Stomach (tissue), 9 donors: ENCODE results near the gene FA2H. TPM values are rescaled to one million over a fixed set of nuclear protein-coding genes. Genes with fewer than 3 reads are reported as not detected.

ENCODE experiments used
- DNase-seq, 2 donors: peaks; one replicate each; pipeline versions ENCODE4 v3.0.0 to v3.0.0-alpha.2; 2013 to 2019
- H3K27ac ChIP-seq, 5 donors: fragments of 200-600 bp in 4 of 5; sonication (generic) in 4 of 5; one replicate each; pipeline ENCODE4 v1.5.1; 2013 to 2019; ENCODE audit warnings: mild to moderate bottlenecking in 1 of 5, moderate library complexity in 1 of 5
- H3K27me3 ChIP-seq, 3 donors: fragments of 200-600 bp; sonication (generic); one replicate each; pipeline ENCODE4 v1.5.1; 2017 to 2019; ENCODE audit warnings: mixed run types in 1 of 3
- H3K36me3 ChIP-seq, 4 donors: fragments of 200-600 bp; sonication (generic); 1 replicate in 3 of 4; 2 replicates in 1 of 4; pipeline ENCODE4 v1.5.1; 2016 to 2019
- H3K4me1 ChIP-seq, 4 donors: fragments of 200-600 bp; sonication (generic); one replicate each; pipeline ENCODE4 v1.5.1; 2016 to 2019
- H3K4me3 ChIP-seq, 4 donors: fragments of 200-600 bp; sonication (generic) in 3 of 4; one replicate each; pipeline ENCODE4 v1.5.1; 2016 to 2019; ENCODE audit warnings: mild to moderate bottlenecking in 1 of 4
- H3K9me3 ChIP-seq, 4 donors: fragments of 200-600 bp; sonication (generic); one replicate each; pipeline ENCODE4 v1.5.1; 2016 to 2019
- EP300 ChIP-seq: sonication (generic); formaldehyde crosslinking; IDR thresholded peaks from one replicate; pipeline ENCODE4 v1.6.1; 2017; ENCODE audit warnings: antibody characterized with exemption
- POLR2A ChIP-seq, 4 donors: fragments of 450-650 bp; IDR thresholded peaks; one replicate each; pipeline ENCODE4 v1.6.1; 2016; ENCODE audit warnings: antibody characterized with exemption in 4 of 4, control low read depth in 2 of 4, mild to moderate bottlenecking in 1 of 4, moderate library complexity in 1 of 4
- POLR2AphosphoS5 ChIP-seq, 3 donors: sonication (generic); formaldehyde crosslinking; IDR thresholded peaks; one replicate each; pipeline ENCODE4 v1.6.1; 2016; ENCODE audit warnings: antibody characterized with exemption in 3 of 3
- WGBS, 5 donors: extraction: QIAGEN DNeasy Blood & Tissue Kit in 3 of 5; methylation state at CpG; one replicate each; pipeline versions ENCODE4 v1.1.5 to v1.1.7; 2013 to 2018; 5-methylcytosine and 5-hydroxymethylcytosine counted together
- intact Hi-C: fragments of 100-400 bp; cut with DNase I; formaldehyde crosslinking; loops from one replicate; pipeline ENCODE4 v1.15.1; 2023; ENCODE audit warnings: low total_unique reads
- polyA plus RNA-seq, 3 donors: library from polyadenylated mRNA; stranded (reverse); fragments of 200-250 nt; gene quantifications; one replicate each; pipeline ENCODE4 v1.2.3, GENCODE V29; 2013
- total RNA-seq, 5 donors: library from RNA; depleted of rRNA; stranded (reverse); fragments of >200 nt; gene quantifications; one replicate each; pipeline versions ENCODE4 v1.1.0 to v1.2.3, GENCODE V29; 2014 to 2016
- TF ChIP-seq, protein P1 (sequence below), 7 experiments: fragments of 450-650 bp in 4 of 7; fragments of 200-600 bp in 3 of 7; sonication (generic) in 3 of 7; IDR thresholded peaks; one replicate each; pipeline ENCODE4 v1.5.1; 2016 to 2019; ENCODE audit warnings: antibody characterized with exemption in 7 of 7, control low read depth in 2 of 7, mild to moderate bottlenecking in 1 of 7
- donor health status: healthy with polysubstance abuse.
- donor health status: Bipolar disorder and iron deficiency.
- donor health status: healthy.

The FA2H gene
- total and polyA plus RNA-seq, 8 donors: 1.8 to 64.2 (median 15.7) TPM

DNA sequence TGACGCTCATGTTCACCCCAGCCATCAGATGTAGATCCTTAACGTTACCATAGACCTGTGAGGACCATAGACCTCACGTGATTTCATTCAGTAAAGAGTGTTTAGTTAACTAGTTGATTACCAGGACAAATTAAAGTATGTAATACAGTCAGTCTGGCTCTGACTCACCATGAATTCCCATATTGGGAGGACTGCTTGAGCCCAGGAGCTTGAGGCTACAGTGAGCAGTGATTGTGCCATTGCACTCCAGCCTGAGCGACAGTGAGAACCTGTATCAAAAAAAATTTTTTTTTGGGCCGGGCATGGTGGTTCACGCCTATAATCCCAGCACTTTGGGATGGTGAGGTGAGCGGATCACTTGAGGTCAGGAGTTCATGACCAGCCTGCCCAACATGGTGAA is 13.5 kb upstream of the FA2H start:
- intact Hi-C loops: no loop called here
- WGBS, 5 donors: 65 to 71% (median 68%) methylated on average over 7 of the region's 7 CpGs
- Histone ChIP-seq H3K27me3 (no peaks in the 10 kb centered on the region), H3K27ac (no peak overlapping the region), H3K4me3 (no peak overlapping the region), H3K36me3 (no peaks in the 10 kb centered on the region), H3K9me3 (peaks cover 0 to 5% (median 0%) of the 10 kb centered on the region in 4 donors), H3K4me1 (no peaks in the 10 kb centered on the region)
- no peak for DNase-seq
- TF ChIP-seq, protein P1, sequence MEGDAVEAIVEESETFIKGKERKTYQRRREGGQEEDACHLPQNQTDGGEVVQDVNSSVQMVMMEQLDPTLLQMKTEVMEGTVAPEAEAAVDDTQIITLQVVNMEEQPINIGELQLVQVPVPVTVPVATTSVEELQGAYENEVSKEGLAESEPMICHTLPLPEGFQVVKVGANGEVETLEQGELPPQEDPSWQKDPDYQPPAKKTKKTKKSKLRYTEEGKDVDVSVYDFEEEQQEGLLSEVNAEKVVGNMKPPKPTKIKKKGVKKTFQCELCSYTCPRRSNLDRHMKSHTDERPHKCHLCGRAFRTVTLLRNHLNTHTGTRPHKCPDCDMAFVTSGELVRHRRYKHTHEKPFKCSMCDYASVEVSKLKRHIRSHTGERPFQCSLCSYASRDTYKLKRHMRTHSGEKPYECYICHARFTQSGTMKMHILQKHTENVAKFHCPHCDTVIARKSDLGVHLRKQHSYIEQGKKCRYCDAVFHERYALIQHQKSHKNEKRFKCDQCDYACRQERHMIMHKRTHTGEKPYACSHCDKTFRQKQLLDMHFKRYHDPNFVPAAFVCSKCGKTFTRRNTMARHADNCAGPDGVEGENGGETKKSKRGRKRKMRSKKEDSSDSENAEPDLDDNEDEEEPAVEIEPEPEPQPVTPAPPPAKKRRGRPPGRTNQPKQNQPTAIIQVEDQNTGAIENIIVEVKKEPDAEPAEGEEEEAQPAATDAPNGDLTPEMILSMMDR (IDR thresholded peaks at IDR 0.05): no peak
- TF ChIP-seq POLR2AphosphoS5 (IDR thresholded peaks at IDR 0.05) (no peak), EP300 (no peak), POLR2A (IDR thresholded peaks at IDR 0.05) (no peak)

DNA sequence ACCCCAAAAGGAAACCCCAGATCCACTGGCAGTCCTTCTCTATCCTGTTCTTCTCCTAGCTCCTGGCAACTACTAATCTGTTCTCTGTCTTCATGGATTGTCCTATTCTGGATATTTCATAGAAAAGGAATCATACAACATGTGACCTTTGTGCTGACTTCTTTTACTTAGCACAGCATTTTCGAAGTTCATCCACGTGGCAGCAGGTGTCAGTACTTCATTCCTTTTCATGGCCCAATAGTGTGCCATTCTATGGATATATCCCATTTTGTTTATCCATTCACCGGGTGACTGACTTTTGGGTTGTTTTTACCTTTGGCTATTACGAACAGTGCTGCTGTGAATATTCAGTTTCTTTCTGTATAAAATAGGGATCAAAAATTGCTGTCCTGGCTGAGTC is 10.4 kb upstream of the FA2H start:
- WGBS, 5 donors: 72 to 83% (median 76%) methylated on average over 4 of the region's 4 CpGs
- H3K9me3 ChIP-seq: no peaks in the 10 kb centered on the region
- no peak overlapping the region for H3K27ac ChIP-seq
- intact Hi-C loops: no loop called here
- TF ChIP-seq EP300: no peak
- no peak for DNase-seq
- no peaks in the 10 kb centered on the region for H3K36me3 ChIP-seq
- no peak overlapping the region for H3K4me3 ChIP-seq
- no peaks in the 10 kb centered on the region for H3K27me3 ChIP-seq
- H3K4me1 ChIP-seq: no peaks in the 10 kb centered on the region

DNA sequence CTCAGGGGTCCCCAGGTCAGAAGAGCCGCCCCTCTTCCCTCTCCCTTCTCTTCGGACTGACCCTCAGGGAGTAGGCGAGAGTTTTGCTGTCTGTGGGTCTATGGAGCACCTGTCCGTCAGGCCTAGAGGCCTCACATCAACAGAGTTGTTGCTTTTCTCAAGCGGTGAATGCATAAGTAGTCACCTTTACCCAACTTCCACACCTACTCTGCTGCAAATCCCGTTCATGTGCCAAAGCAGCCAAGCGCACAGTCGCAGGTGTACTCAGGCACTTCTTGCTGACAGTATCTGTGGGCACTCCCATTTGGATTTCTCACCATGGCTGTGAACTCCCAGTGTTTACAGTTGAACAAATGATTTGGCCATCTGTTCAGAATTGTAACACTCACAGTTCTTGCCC is 4.0 kb upstream of the FA2H start:
- Histone ChIP-seq H3K4me1 (peaks cover 11 to 29% (median 17%) of the 10 kb centered on the region in 4 donors), H3K36me3 (no peaks in the 10 kb centered on the region), H3K9me3 (no peaks in the 10 kb centered on the region), H3K27ac (peak overlapping the region; percentile 43 to 75 (median 68)), H3K27me3 (peaks cover 4 to 26% (median 15%) of the 10 kb centered on the region in 3 donors), H3K4me3 (no peak overlapping the region)
- intact Hi-C loops: no loop called here
- WGBS, 5 donors: 46 to 78% (median 63%) methylated on average over 4 to 8 of the region's 8 CpGs
- DNase-seq: peak; percentile 57 to 88
- peak in 1 of 3 donors; percentile 78 for TF ChIP-seq POLR2AphosphoS5 (IDR thresholded peaks at IDR 0.05)
- no peak for TF ChIP-seq EP300
- no peak for TF ChIP-seq POLR2A (IDR thresholded peaks at IDR 0.05)

DNA sequence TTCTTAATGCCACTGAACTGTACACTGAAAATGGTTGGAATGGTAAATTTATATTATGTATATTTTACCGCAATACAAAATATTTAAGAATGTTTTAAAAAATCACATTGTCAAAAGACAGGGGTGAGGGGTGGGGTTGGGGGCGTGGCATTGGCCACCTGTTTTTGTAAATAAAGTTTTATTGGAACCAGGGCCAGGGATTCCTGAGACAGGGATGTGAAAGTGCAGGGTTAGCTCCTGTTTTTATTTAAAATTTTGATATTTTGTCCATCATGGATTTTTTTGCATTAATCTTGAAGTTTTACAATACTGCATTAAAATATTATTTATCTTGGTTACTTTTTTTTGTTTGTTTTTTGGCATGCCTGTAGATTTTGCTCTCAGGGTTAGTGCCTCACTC is 2.3 kb upstream of the FA2H start:
- 86 to 97% (median 92%) methylated on average over 2 of the region's 2 CpGs for WGBS, 5 donors

DNA sequence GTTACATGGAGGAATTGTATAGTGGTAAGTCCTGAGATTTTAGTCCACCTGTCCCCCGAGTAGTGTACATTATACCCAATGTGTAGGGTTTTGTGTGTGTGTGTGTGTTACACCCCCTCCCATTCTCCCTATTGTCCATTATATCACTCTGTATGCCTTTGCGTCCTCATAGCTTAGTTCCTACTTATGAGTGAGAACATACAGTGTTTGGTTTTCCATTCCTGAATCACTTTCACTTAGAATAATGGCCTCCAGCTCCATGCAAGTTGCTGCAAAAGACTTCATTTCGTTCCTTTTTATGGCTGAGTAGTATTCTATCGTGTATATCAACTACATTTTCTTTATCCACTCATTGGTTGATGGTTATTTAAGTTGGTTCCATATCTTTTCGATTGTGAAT is 635 bp upstream of the FA2H start:
- Histone ChIP-seq H3K36me3 (no peaks in the 10 kb centered on the region), H3K27ac (peak overlapping the region; percentile 84 to 92 (median 90)), H3K4me3 (peak overlapping the region; percentile 53 to 68 (median 58)), H3K27me3 (peaks cover 4 to 49% (median 15%) of the 10 kb centered on the region in 3 donors), H3K9me3 (no peaks in the 10 kb centered on the region), H3K4me1 (peaks cover 11 to 36% (median 22%) of the 10 kb centered on the region in 4 donors)
- DNase-seq: no peak
- 51 to 63% (median 54%) methylated on average over 5 of the region's 5 CpGs for WGBS, 5 donors
- TF ChIP-seq, protein P1 (IDR thresholded peaks at IDR 0.05): no peak
- TF ChIP-seq EP300 (no peak), POLR2A (IDR thresholded peaks at IDR 0.05) (no peak), POLR2AphosphoS5 (IDR thresholded peaks at IDR 0.05) (no peak)
- intact Hi-C loops: no loop called here

More for the DNA sequence above, 2.3 kb upstream of the FA2H start:
- H3K27me3 ChIP-seq: peaks cover 4 to 43% (median 15%) of the 10 kb centered on the region in 3 donors
- no peak overlapping the region for H3K4me3 ChIP-seq
- TF ChIP-seq POLR2AphosphoS5 (IDR thresholded peaks at IDR 0.05) (no peak), EP300 (no peak), POLR2A (IDR thresholded peaks at IDR 0.05) (no peak)
- TF ChIP-seq, protein P1 (IDR thresholded peaks at IDR 0.05): no peak
- DNase-seq: no peak
- intact Hi-C loops: no loop called here
- no peaks in the 10 kb centered on the region for H3K9me3 ChIP-seq
- no peaks in the 10 kb centered on the region for H3K36me3 ChIP-seq
- peaks cover 11 to 29% (median 22%) of the 10 kb centered on the region in 4 donors for H3K4me1 ChIP-seq
- H3K27ac ChIP-seq: no peak overlapping the region
